NCI-H1694 (cell line): ENCODE data around the gene MRRF.
"Not testable (repeated sequence)": the region's sequence is repeated elsewhere in the genome, so short reads cannot be mapped to it uniquely, and the experiment has no call there.

Experiments
- DNase-seq: peaks from one replicate; lab custom pipeline; 2025; lab: John Stamatoyannopoulos, UW

The MRRF gene

DNA sequence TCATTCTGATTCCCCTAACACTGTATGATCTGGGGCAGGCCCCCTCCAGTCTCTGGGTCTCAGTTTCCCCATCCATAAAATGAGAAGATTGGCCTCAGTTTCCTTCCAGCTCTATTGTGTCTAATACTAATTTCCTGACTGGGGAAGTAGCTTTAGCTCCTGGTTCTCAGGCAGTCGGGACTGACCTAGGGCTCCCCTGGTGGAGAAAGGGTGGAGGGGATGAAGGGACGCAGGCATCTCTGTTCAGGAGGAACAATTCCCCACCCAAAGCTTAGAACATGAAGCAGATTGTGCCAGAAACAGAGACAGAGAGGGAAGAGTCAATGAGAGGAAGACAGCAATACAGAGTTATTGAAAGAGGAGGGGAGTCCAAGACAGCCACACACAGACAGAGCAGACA is 91.9 kb downstream of the MRRF start:
- no peak for DNase-seq

DNA sequence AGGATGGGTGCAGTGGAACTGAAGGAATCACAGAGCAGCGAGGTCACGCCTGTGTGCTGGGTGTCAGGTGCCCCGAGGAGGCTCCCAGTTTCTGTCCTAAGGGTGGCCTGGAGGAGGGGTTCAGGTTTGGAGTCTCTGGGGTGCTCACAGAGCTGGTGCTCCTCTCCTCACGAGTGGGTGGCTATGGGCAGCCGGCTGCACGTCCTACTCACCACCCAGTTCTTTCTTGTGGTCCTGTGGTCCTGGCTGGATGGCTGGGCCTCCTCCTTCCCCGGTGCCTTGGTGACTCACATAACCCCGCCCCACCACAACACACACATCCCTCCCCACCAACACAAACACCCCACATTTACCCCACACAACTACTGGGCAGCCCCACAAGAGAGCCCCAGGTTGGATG is 96.2 kb downstream of the MRRF start:
- DNase-seq, result no peak

DNA sequence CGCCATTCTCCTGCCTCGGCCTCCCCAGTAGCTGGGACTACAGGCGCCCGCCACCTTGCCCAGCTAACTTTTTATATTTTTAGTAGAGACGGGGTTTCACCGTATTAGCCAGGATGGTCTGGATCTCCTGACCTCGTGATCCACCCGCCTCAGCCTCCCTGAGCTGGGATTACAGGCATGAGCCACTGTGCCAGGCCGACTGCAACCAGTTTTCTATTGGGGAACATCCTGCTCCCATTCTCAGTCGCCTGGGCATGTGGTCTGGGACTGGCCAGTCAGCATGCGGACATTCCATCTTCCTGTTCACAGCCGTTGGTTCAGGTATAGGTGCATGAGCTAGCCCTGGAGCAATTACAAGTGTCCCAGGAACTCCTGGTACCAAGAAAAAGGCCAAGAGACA is 98.4 kb downstream of the MRRF start:
- not testable (repeated sequence) for DNase-seq

DNA sequence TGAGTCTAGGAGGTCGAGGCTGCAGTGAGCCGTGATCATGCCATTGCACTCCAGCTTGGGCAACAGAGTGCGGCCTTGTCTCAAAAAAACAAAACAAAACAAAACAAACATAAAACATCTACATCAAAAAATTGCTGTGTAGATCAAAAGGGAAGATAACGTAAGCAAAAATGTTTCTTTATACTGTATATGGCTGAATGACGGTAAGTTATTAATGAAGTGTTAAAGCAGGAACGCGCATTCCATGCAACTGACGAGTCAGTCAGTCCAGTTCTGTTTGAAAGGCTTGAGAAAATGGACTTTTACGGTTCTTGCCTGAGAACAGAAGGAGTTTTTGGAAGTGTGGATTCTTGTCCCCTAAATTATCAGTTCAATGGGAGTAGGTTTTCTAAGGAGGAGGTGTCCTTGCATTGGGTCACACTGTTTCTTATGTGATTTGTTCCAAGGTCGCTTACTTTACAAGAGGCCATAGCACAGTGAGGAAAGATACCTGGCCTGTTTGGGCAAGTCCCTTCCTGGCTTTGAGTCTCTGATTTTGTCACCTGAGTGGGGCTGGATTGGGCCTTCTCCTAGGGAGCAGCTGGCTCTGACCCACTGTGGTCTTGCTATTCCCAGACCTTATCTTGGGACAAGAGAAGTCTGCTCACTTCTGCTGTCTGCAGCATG is 99.6 kb downstream of the MRRF start:
- DNase-seq, result no peak

DNA sequence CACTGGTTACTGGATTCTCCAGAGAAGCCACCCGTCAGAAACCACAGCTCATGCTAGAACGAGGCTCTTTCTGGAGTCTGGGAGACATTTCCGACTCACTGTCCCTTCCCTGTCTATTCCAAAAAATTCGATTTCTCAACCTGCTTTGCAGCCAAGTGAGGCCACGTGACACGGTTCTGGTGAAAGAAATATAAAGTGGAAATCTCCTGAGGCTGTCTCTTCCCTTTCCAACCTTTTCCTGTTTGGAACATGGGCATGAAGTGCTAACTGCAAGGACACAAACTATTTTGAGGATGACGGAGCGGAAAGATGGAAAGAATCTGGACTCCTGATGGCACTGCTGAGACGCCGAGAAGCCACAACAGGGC is 100.1 kb downstream of the MRRF start:
- no peak for DNase-seq

DNA sequence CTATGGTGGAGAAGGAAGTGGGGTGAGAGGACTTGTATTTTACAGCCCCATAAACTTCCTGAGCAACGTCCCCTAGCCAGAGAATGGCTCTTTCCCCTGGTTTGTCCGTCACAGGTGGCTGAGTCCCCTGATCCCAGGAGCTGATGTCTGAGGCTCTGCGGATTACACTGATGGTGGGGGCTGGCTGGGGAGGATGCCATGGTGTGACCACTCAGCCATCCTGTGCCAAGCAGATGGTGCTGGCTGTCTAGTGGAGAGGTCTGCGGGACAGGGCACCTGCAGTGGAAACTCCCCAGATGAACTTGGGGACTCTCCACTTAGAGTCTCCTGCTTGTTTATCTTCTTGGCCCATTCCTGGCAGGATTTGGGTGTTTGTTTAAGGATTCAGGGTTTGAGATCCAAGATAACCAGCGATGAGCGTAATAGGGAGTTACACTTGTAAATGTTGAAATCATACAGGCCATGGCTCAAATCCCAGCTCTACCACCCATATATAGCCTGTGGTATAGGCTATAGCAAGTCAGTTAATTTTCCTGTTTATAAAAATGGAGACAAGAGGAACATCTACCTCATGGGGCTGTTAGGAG is 101.5 kb downstream of the MRRF start:
- no peak for DNase-seq

DNA sequence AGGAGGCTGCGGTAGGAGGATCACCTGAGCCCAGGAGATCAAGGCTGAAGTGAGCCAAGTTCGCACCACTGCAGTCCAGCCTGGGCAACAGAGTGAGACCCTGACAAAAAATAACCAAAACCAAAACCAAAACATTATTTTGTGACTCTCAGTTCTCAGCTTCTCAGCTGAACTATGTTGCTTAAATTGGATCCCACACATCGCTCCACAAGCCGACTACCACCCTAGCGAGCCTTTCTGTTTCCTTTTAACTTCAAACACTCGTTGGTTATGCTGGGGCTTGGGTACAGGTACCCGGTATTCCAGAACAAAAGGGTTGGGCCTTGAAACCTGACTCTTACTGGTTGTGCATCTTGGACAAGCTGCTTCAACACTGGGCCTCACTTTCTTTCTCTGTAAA is 102.4 kb downstream of the MRRF start:
- DNase-seq, result no peak

DNA sequence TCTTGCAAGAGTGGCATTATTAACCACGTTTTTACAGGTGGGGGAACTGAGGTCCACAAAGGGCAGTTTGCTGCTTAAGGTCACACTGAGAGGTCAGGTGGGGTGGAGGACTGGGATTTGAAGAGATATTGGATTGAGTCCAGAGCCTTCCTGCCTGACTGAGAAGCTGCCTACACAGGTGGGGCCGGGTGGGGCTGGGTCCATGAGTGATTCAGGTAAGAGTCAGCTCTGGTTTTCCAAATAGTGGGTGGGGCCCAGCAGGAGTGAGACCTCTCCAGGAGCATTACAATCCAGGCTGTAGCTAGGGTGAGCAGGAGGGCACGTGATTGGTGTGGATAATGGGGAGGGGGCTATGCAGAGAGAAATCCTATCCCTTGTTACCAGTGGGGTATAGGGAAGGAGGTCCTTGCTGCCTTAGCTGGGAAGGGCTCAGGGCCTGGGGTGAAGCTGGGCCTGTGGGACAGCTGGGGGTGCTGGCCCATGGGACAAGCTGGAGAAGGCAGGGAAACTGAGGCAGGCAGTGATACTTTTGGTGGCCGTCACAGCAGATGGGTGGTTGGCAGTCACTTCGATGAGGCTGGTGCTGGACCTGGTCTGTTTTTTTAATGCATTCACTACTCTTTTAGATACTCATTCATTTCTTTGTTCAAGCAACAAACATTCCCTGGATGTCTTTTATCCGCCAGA is 103.2 kb downstream of the MRRF start:
- no peak for DNase-seq

DNA sequence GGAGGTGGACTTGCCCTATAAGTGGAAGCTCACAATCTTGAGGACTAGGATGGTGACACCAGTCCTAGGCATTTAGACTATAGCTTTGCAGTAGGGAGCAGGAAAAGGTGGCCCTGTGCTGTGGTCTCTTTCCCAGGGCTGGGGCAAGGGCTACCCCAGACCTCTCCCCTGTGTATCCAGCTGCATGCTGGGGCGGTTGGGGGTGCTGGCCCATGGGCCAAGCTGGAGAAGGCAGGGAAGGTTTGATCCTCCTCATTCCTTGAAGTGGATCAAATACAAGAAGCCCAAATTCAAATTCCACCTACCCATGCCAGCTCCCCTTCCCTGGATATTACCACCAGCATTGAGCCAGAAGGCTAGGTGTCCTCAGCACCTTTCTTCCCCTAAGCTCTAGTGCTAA is 104.0 kb downstream of the MRRF start:
- DNase-seq, result no peak

DNA sequence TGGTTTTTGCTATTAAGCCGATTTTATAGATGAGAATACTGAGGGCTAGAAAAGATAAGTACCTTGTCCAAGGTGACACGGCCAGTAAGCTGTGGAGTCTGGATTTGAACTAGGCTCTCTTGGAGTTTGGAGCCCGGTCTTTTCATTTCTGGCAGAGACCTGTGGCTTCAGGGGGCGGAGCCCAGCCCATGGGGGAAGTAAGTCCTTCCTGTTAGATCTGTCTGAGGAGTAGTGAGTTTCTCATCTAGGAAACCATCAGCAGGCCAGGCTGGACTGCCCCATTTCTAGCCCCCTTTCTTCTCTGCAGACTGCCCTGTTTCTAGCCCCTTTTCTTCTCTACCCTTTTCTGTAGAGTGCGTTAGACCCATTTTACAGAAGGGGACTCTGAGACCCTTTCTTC is 105.6 kb downstream of the MRRF start:
- DNase-seq, result no peak

DNA sequence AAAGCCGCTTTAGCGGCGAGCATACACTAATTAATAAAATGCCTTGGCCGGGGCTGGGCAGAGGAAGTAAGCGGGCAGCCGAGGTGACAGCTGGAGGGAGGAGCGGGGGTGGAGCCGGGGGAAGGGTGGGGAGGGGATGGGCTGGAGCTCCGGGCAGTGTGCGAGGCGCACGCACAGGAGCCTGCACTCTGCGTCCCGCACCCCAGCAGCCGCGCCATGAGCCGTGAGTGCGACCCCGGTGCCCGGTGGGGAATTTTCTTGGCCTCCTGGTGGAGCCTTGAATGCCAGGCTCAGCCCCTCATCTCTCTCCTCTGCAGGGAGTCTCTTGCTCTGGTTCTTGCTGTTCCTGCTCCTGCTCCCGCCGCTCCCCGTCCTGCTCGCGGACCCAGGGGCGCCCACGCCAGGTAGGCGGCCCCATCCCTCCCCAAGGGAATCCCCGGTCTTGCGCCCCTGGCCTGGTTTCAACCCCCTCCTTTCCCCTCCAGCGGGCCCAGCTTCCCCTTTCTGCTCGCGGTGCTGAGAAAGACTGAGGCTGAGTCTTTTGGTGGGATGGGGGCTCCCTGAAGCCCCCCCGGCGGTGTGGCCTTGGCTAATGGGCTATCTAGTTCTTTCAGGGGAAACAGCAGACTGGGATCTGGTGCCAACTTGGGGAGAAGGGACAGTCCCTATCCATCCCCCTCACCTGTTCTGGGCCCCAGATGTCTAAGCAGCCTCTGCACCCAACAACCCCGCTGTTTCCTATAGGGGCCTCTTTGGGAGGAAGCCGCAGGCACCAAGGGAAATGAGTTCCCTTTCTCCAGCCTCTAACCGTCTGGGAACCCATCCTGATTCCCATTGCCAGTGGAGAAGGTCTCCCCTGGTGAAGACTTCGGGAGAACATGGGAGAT is 106.4 kb downstream of the MRRF start, which contains the start of gene PTGS1:
Gene PTGS1, plus strand, starts transcription at position 156 of the 887 bp plus-strand sequence. Its CDS starts 61 bp downstream, at position 217.
- no peak for DNase-seq

DNA sequence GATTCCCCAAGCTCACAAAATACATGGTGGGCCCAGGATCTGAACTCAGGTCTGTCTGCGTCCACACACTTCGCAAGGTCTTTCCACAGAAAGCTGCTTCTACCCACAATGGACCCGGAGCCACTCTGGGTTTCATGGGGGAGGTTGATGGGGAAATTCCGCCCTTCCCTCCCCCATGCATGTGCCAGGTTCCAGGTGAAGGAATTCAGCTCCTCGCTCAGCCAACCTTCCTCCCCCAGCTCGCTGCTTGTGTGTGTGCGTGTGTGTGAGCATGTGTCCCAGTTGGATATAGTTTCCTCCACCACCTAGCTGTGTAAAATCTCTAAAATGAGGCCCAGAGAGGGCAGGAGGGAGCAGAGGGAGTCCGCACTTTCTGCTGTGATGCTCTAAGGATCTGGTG is 107.2 kb downstream of the MRRF start:
- DNase-seq, result no peak

DNA sequence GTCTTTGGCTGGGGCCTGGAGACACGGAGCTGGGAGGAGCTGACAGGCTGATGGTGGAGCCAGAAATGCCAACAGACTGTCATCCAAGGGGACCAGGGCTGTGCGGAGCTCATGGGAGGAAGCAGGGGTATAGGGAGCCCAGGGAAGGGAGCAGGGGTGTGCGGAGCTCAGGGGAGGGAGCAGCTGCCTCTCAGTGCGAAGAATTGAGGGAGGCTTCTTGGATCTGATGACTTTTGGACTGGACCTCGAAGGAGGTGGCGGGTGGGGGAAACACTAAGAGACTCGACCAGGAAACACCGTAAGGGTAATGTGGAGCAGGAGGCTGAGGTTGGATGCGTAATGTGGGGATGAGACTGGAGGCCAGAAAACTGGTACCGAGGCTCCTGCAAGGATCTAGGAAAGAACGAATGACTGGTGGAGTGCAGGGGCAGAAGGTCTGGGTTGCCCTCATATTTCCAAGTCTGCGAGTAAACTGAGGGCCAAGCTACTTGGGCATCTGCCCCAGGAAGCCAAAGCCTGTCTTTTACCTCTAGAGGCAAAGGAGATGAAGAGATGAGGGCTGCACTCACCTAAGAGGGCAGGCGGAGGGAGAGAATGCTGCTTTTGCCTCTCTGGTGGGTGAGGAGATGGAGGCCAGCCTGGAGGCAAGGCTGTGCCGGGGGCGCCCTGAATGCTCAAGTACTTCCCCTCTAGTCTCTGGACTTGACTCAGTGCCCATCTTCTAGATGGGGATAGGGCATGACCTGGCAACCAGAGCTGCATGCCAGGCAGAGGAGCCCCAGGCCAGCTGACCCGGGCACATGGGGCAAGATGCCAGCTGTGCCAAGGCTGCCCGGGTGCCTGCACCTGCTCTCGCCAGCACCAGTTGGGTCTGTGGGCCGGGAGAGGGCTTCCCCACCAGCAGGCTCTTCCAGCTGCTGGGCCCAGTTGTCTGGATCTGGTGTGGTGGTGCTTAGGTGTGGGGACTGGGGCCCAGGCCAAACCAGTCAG is 108.5 kb downstream of the MRRF start:
- no peak for DNase-seq

DNA sequence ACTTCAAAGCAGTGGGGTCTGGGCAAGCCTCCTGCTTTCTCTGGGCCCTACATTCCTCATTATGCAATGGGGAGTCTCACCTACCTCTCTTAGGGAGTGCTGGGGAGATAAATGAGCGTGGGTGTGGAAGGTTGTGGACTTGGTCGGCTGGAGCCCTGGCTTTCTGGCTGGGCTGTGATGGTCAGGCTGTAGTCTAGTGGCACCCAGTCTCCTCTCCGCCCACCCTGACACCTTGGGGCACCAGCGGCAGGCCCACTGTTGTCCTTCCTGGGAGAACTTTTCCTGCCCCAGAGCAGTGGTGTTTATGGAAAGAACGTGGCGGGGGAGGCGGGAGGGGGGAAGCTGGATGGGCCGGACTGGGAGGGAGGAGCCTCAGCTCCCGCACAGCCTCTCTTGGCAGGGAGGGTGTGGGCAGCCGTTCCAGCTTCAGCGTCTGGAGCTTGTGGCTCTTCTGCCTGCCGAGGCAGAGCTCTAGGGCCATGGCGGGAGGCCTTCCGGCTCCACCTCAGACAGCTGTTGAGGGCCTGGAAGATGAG is 110.3 kb downstream of the MRRF start:
- DNase-seq, result no peak

DNA sequence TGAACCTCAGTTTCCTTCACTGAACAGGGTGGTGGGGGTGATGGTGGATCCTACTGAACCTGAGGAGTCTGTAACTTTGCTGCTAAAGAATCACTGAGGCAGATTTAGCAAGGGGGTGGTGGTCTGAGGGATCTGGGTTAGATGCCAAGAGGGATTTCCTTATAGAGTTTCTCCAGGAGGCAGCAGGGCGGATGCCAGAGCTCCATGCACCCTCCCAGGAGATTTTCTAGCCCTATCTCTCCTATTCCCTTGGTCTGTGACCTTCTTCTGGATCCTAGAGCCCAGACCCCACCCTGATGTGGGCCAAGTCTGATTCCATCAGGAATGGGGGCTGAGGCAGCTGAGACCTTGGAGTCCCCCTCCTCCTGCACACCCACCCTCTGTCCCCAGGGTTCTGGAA is 112.1 kb downstream of the MRRF start:
- no peak for DNase-seq

DNA sequence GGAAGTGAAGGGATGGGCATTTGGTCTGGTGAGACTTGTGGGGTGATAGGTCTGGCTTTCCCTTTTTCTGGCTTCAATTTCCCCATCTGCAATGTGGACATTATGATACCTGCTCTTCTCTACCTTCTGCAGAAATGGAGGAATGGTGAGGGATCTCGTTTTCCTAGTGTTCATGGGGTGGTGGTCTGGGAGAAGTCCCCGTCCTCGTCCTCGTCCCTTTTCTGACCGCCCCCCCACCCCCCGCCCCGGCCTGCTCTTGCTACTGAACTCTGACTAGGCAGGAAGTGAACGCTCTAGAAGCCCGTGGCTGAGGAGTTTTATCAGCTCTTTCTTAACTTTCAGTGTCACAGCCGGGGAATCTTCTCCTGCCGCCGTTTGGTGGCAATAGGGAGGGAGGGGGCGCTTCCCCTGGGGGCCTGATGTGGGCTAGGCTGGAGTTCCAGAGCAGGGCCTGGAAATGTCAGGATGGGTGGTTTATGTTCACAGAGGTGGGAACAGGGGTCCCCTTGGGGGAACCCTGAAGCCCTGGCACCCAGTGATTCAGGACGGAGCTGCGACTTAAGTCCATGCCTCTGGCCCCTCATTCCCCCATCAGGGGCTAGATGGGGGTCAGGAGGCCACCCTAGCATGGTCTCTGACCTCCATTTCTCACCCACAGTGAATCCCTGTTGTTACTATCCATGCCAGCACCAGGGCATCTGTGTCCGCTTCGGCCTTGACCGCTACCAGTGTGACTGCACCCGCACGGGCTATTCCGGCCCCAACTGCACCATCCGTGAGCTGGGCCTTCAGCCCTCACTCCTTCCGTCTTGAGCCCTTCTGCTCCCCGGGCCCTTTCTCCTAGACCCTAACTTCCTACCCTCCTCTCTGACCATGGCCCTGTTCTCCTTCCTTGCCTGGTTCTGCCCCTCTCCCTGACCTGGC is 112.8 kb downstream of the MRRF start:
- DNase-seq, result no peak

DNA sequence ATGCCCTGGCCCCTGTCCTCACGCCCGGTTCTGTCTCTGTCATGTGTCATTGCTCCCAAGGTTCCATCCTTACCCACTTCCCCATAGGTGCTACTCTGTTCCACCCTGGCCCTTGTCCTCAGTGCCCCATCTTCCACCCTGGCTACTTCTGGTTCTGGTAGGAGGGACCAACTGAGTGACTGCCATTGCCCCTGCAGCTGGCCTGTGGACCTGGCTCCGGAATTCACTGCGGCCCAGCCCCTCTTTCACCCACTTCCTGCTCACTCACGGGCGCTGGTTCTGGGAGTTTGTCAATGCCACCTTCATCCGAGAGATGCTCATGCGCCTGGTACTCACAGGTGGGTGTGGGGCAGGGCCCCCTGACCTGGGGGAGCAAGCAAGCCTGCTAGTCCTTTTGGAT is 113.6 kb downstream of the MRRF start:
- DNase-seq, result no peak

DNA sequence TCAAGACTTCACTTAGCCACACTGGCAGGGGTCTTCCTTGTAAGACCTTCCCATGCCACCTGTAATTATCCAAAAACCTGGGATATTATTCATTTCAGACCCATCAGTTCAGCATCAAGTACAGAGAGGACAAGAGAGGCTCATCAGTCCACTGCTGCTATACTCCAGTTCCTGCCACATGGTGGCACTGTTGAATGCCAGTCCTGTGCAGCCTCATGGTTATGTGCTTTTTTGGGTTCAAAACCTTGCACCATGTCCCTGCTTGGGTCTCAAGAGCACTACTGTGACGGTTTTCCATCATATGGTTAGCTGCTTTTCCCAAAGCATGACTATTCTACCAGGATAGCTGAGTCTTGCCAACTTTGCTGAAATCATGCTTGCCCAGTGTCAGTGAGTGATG is 114.7 kb downstream of the MRRF start:
- DNase-seq, result no peak

DNA sequence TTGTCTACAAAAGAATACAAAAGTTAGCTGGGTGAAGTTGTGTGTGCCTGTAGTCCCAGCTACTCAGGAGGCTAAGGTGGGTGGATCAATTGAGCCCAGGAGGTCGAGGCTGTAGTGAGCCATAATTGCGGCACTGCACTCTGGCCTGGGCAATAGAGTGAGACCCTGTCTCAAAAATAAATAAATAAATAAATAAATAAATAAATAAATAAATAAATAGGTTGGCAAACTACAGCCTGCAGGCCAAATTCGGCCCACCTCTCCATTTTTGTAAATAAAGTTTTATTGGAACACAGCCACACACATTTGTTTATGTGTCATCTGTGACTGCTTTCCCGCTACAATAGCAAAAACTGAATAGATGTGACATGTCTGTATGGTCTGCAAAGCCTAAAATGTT is 115.6 kb downstream of the MRRF start:
- no peak for DNase-seq
